ENCODE data around the gene GRAMD2A. TPM values are rescaled to one million over a fixed set of nuclear protein-coding genes. Genes with fewer than 3 reads are reported as not detected.
A peak's percentile ranks its signal among the peaks of the same experiment; 100 is the strongest.

Gene GRAMD2A
- total RNA-seq, 2 donors from 2014 or later: 2.0 TPM

GRCh38 chr15:72168131-72168807 is 29.3 kb downstream of the GRAMD2A start:
- Histone ChIP-seq H3K9ac (ENCODE audit: extremely low read depth, low read length, poor library complexity, severe bottlenecking) (no peak overlapping the region), H3K27me3 (ENCODE audit: control insufficient read depth, insufficient read depth, low read length, poor library complexity, severe bottlenecking) (no peaks in the 10 kb centered on the region), H3K9me3 (ENCODE audit: control insufficient read depth, low read length) (no peaks in the 10 kb centered on the region), H3K36me3 (ENCODE audit: control insufficient read depth, insufficient read depth, low read length) (no peaks in the 10 kb centered on the region), H3K27ac (ENCODE audit: low read depth, low read length) (no peak overlapping the region), H3K4me3 (ENCODE audit: low read length) (no peak overlapping the region), H3K4me1 (ENCODE audit: control insufficient read depth, insufficient read depth, low read length) (peaks cover 8% of the 10 kb centered on the region)
- 61 to 78% methylated on average over 3 to 7 of the region's 7 CpGs for WGBS, 2 experiments (ENCODE audit: insufficient coverage in 1 of 2, insufficient read length in 1 of 2)
- Mint-ChIP-seq H3K4me1 (peaks cover 20% of the 10 kb centered on the region), H3K36me3 (ENCODE audit: low read depth) (no peaks in the 10 kb centered on the region), H3K27me3 (ENCODE audit: insufficient read depth) (no peaks in the 10 kb centered on the region), H3K27ac (peak overlapping the region; percentile 89), H3K4me3 (no peak overlapping the region), H3K9me3 (no peaks in the 10 kb centered on the region)
- DNase-seq: peak; percentile 81
- TF ChIP-seq, protein P1, sequence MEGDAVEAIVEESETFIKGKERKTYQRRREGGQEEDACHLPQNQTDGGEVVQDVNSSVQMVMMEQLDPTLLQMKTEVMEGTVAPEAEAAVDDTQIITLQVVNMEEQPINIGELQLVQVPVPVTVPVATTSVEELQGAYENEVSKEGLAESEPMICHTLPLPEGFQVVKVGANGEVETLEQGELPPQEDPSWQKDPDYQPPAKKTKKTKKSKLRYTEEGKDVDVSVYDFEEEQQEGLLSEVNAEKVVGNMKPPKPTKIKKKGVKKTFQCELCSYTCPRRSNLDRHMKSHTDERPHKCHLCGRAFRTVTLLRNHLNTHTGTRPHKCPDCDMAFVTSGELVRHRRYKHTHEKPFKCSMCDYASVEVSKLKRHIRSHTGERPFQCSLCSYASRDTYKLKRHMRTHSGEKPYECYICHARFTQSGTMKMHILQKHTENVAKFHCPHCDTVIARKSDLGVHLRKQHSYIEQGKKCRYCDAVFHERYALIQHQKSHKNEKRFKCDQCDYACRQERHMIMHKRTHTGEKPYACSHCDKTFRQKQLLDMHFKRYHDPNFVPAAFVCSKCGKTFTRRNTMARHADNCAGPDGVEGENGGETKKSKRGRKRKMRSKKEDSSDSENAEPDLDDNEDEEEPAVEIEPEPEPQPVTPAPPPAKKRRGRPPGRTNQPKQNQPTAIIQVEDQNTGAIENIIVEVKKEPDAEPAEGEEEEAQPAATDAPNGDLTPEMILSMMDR (conservative IDR thresholded peaks at IDR 0.05): no peak

DNA sequence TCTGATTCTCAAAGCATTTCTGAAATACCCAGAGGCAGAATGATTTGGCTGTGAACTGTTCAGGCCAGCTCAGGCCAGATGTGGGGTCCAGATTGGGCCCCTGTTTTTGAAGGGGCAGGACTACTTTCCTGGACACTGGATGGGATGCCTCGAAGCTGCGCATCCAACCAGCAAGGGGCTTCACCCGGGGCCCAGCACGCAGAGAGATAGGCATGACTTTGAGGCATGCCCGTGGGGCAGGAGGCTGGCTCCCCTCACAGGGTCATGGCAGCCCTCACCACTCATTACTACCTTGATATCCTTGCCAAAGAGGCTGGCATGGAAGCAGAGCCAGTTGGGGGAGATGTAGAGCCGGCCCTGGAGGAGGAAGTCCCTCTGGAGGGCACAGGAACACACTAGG is 30.1 kb downstream of the GRAMD2A start:
- no peak overlapping the region for H3K27ac ChIP-seq (ENCODE audit: low read depth, low read length)
- Mint-ChIP-seq H3K9me3 (no peaks in the 10 kb centered on the region), H3K27me3 (ENCODE audit: insufficient read depth) (no peaks in the 10 kb centered on the region), H3K36me3 (ENCODE audit: low read depth) (no peaks in the 10 kb centered on the region), H3K4me3 (no peak overlapping the region), H3K27ac (no peak overlapping the region), H3K4me1 (peaks cover 20% of the 10 kb centered on the region)
- DNase-seq: no peak
- H3K27me3 ChIP-seq (ENCODE audit: control insufficient read depth, insufficient read depth, low read length, poor library complexity, severe bottlenecking): no peaks in the 10 kb centered on the region
- peaks cover 8% of the 10 kb centered on the region for H3K4me1 ChIP-seq (ENCODE audit: control insufficient read depth, insufficient read depth, low read length)
- no peaks in the 10 kb centered on the region for H3K36me3 ChIP-seq (ENCODE audit: control insufficient read depth, insufficient read depth, low read length)
- no peaks in the 10 kb centered on the region for H3K9me3 ChIP-seq (ENCODE audit: control insufficient read depth, low read length)
- H3K9ac ChIP-seq (ENCODE audit: extremely low read depth, low read length, poor library complexity, severe bottlenecking): no peak overlapping the region
- TF ChIP-seq, protein P1 (conservative IDR thresholded peaks at IDR 0.05): no peak
- no peak overlapping the region for H3K4me3 ChIP-seq (ENCODE audit: low read length)
- WGBS, 2 experiments (ENCODE audit: insufficient coverage in 1 of 2, insufficient read length in 1 of 2): 94 to 100% methylated on average over 2 to 6 of the region's 6 CpGs

DNA sequence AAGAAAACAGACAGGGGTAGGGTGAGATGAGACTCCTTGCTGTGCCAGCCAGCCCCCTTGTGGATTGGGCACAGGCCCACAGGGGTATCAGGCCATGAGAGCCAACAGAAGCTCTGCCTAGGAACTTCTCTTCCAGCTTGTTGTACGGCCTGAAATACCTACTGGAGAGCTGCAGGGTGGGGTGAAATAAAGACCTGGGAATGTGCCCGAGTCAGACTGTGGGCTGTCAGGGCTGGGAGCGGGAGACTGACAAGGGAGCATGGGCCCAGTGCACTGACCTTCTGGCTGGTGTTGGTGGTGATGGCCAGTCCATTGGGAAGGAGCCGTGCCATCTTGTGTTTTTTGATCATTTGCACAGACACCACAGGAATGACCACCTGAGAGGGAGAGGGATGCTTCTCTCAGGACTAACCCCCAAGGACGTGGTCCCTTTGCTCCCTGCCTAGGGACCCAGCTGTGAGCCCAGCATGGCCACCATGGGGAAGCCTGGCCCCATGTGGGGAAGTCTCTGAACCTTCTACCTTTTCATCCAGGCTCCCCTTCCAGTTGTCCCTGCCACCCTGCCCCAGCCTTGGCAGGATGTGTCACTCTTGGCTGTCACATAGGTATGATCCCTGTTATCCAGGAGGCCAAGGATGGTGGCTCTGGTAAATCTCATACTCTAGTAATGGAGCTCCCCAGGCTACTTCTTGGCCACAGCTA is 30.7 kb downstream of the GRAMD2A start:
- Histone ChIP-seq H3K36me3 (ENCODE audit: control insufficient read depth, insufficient read depth, low read length) (no peaks in the 10 kb centered on the region), H3K4me3 (ENCODE audit: low read length) (no peak overlapping the region), H3K9ac (ENCODE audit: extremely low read depth, low read length, poor library complexity, severe bottlenecking) (no peak overlapping the region), H3K4me1 (ENCODE audit: control insufficient read depth, insufficient read depth, low read length) (peaks cover 8% of the 10 kb centered on the region), H3K9me3 (ENCODE audit: control insufficient read depth, low read length) (no peaks in the 10 kb centered on the region), H3K27me3 (ENCODE audit: control insufficient read depth, insufficient read depth, low read length, poor library complexity, severe bottlenecking) (no peaks in the 10 kb centered on the region), H3K27ac (ENCODE audit: low read depth, low read length) (no peak overlapping the region)
- H3K4me3 Mint-ChIP-seq: no peak overlapping the region
- 89 to 94% methylated on average over 3 to 5 of the region's 5 CpGs for WGBS, 2 experiments (ENCODE audit: insufficient coverage in 1 of 2, insufficient read length in 1 of 2)
- no peak for DNase-seq
- no peaks in the 10 kb centered on the region for H3K36me3 Mint-ChIP-seq (ENCODE audit: low read depth)
- TF ChIP-seq, protein P1 (conservative IDR thresholded peaks at IDR 0.05): no peak
- no peak overlapping the region for H3K27ac Mint-ChIP-seq
- peaks cover 20% of the 10 kb centered on the region for H3K4me1 Mint-ChIP-seq
- H3K27me3 Mint-ChIP-seq (ENCODE audit: insufficient read depth): no peaks in the 10 kb centered on the region
- no peaks in the 10 kb centered on the region for H3K9me3 Mint-ChIP-seq
